HL-60 (cell line): Measurements from ENCODE around the gene PA2G4.
"Not testable (repeated sequence)": the region's sequence is repeated elsewhere in the genome, so short reads cannot be mapped to it uniquely, and the experiment has no call there.

Experiments
- DNase-seq, 2 experiments: peaks; one replicate each; pipeline ENCODE4 v3.0.0-alpha.2; 2010 to 2020; ENCODE audit warnings: low read depth in 1 of 2, low spot score in 1 of 2
- H3K27ac ChIP-seq: fragments of 250-450 bp; sonication (Bioruptor Pico); replicated peaks from 2 replicates; pipeline ENCODE4 v1.5.1; 2020; ENCODE audit warnings: mild to moderate bottlenecking, moderate library complexity
- H3K27me3 ChIP-seq: fragments of 250-450 bp; sonication (Bioruptor Pico); 2 replicates; pipeline ENCODE4 v1.5.1; 2021; ENCODE audit warnings: mild to moderate bottlenecking, moderate library complexity; ENCODE audit not compliant: insufficient read depth, poor library complexity, severe bottlenecking
- H3K4me3 ChIP-seq: replicated peaks from 2 replicates; pipeline ENCODE4 v1.5.1; 2011; ENCODE audit warnings: mild to moderate bottlenecking, control low read depth, low read length; ENCODE audit not compliant: insufficient read depth
- GABPA ChIP-seq: IDR thresholded peaks from 2 replicates; pipeline ENCODE4 v1.6.1; 2012; ENCODE audit warnings: low read depth
- POLR2AphosphoS5 ChIP-seq: IDR thresholded peaks from 2 replicates; pipeline ENCODE4 v1.6.1; 2012; ENCODE audit warnings: low read depth
- SPI1 ChIP-seq: IDR thresholded peaks from 2 replicates; pipeline ENCODE4 v1.6.1; 2012; ENCODE audit warnings: low read depth, mild to moderate bottlenecking, borderline replicate concordance
- TF ChIP-seq, protein P1 (sequence below): IDR thresholded peaks from 2 replicates; pipeline ENCODE4 v1.6.1; 2012; ENCODE audit warnings: low read depth; ENCODE audit not compliant: insufficient replicate concordance
- TF ChIP-seq, protein P2 (sequence below): IDR thresholded peaks from one replicate; pipeline ENCODE4 v1.5.1; 2011; ENCODE audit warnings: low read length, control low read depth, inconsistent platforms; ENCODE audit not compliant: insufficient read depth

PA2G4 gene

GRCh38 chr12:56071648-56072047 is 32.7 kb upstream of the PA2G4 start:
- TF ChIP-seq, protein P1, sequence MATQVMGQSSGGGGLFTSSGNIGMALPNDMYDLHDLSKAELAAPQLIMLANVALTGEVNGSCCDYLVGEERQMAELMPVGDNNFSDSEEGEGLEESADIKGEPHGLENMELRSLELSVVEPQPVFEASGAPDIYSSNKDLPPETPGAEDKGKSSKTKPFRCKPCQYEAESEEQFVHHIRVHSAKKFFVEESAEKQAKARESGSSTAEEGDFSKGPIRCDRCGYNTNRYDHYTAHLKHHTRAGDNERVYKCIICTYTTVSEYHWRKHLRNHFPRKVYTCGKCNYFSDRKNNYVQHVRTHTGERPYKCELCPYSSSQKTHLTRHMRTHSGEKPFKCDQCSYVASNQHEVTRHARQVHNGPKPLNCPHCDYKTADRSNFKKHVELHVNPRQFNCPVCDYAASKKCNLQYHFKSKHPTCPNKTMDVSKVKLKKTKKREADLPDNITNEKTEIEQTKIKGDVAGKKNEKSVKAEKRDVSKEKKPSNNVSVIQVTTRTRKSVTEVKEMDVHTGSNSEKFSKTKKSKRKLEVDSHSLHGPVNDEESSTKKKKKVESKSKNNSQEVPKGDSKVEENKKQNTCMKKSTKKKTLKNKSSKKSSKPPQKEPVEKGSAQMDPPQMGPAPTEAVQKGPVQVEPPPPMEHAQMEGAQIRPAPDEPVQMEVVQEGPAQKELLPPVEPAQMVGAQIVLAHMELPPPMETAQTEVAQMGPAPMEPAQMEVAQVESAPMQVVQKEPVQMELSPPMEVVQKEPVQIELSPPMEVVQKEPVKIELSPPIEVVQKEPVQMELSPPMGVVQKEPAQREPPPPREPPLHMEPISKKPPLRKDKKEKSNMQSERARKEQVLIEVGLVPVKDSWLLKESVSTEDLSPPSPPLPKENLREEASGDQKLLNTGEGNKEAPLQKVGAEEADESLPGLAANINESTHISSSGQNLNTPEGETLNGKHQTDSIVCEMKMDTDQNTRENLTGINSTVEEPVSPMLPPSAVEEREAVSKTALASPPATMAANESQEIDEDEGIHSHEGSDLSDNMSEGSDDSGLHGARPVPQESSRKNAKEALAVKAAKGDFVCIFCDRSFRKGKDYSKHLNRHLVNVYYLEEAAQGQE: no peak
- TF ChIP-seq GABPA (no peak), SPI1 (no peak), POLR2AphosphoS5 (no peak)
- TF ChIP-seq, protein P2, sequence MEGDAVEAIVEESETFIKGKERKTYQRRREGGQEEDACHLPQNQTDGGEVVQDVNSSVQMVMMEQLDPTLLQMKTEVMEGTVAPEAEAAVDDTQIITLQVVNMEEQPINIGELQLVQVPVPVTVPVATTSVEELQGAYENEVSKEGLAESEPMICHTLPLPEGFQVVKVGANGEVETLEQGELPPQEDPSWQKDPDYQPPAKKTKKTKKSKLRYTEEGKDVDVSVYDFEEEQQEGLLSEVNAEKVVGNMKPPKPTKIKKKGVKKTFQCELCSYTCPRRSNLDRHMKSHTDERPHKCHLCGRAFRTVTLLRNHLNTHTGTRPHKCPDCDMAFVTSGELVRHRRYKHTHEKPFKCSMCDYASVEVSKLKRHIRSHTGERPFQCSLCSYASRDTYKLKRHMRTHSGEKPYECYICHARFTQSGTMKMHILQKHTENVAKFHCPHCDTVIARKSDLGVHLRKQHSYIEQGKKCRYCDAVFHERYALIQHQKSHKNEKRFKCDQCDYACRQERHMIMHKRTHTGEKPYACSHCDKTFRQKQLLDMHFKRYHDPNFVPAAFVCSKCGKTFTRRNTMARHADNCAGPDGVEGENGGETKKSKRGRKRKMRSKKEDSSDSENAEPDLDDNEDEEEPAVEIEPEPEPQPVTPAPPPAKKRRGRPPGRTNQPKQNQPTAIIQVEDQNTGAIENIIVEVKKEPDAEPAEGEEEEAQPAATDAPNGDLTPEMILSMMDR: no peak
- Histone ChIP-seq H3K27me3 (no peaks in the 10 kb centered on the region), H3K27ac (no peak overlapping the region), H3K4me3 (no peak overlapping the region)
- no peak for DNase-seq

DNA sequence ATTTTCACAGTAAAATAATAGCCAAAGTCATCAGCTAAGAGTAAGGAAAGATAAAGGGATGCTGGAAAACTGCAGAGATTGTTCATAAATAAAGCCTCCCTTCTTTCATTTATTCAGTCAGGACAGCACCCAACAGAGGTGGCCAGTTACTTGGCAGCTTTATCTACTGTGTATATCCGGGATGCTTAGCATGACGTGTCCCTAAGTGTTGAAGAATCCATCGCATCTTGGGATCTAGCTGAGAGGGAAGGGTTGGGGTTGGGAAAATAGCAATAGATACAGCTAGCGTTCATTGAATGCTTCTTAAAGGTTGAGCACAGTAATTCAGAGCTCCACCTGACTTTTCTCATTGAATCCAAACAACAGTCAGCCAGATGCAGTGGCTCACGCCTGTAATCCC is 30.0 kb upstream of the PA2G4 start:
- TF ChIP-seq GABPA (no peak), SPI1 (no peak), POLR2AphosphoS5 (no peak)
- TF ChIP-seq, protein P1: no peak
- TF ChIP-seq, protein P2: no peak
- Histone ChIP-seq H3K4me3 (no peak overlapping the region), H3K27ac (no peak overlapping the region), H3K27me3 (no peaks in the 10 kb centered on the region)
- DNase-seq: no peak

GRCh38 chr12:56077966-56078365 is 26.4 kb upstream of the PA2G4 start:
- not testable (repeated sequence) for DNase-seq, H3K27ac ChIP-seq, H3K4me3 ChIP-seq
- peaks cover 17% of the 10 kb centered on the region for H3K27me3 ChIP-seq

- Histone ChIP-seq H3K27ac (no peak overlapping the region), H3K4me3 (no peak overlapping the region), H3K27me3 (peaks cover 17% of the 10 kb centered on the region)
- no peak for DNase-seq
- TF ChIP-seq GABPA (no peak), POLR2AphosphoS5 (no peak), SPI1 (no peak)
- TF ChIP-seq, protein P2: no peak
- TF ChIP-seq, protein P1: no peak
Measured at GRCh38 chr12:56078427-56078826, 25.9 kb upstream of the PA2G4 start.
